ENCODE measurements around the gene AOX1. TPM values are rescaled to one million over a fixed set of nuclear protein-coding genes. Genes with fewer than 3 reads are reported as not detected.

AOX1 gene
- total and polyA plus RNA-seq, 7 donors = 1.6 to 65.5 (median 27.0) TPM

DNA sequence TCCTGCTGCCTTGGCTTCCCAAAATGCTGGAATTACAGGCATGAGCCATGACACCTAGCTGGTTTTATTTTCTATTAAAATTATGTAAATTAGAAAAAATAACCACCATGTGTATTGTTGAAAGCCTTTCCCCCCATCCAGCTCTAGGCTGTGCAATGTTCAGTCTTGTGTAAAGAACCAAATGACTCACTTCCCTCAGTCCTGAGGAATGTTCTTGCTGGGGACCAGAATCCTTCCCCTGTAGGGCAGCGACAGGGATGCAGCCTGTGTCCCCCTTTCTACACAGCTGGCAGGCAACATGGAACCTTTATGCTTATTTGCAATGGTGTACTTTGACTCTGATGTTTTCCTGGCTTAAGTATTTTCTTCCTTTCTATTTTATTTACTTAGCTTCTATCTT, 29.4 kb downstream of the AOX1 start:
- WGBS, 2 donors = 90 to 93% methylated on average over 1 of the region's 1 CpG
- no peak overlapping the region for H3K4me3 ChIP-seq
- no peaks in the 10 kb centered on the region for H3K27me3 ChIP-seq
- H3K27ac ChIP-seq = no peak overlapping the region
- H3K4me1 ChIP-seq = no peaks in the 10 kb centered on the region
- no peaks in the 10 kb centered on the region for H3K9me3 ChIP-seq
- intact Hi-C loops (cut with DNase I) = no loop called here
- DNase-seq = no peak
- no peak for TF ChIP-seq POLR2A (IDR thresholded peaks at IDR 0.05)
- TF ChIP-seq POLR2AphosphoS5 (IDR thresholded peaks at IDR 0.05) = no peak
- TF ChIP-seq EP300 (IDR thresholded peaks at IDR 0.05) = no peak
- TF ChIP-seq, protein P1, sequence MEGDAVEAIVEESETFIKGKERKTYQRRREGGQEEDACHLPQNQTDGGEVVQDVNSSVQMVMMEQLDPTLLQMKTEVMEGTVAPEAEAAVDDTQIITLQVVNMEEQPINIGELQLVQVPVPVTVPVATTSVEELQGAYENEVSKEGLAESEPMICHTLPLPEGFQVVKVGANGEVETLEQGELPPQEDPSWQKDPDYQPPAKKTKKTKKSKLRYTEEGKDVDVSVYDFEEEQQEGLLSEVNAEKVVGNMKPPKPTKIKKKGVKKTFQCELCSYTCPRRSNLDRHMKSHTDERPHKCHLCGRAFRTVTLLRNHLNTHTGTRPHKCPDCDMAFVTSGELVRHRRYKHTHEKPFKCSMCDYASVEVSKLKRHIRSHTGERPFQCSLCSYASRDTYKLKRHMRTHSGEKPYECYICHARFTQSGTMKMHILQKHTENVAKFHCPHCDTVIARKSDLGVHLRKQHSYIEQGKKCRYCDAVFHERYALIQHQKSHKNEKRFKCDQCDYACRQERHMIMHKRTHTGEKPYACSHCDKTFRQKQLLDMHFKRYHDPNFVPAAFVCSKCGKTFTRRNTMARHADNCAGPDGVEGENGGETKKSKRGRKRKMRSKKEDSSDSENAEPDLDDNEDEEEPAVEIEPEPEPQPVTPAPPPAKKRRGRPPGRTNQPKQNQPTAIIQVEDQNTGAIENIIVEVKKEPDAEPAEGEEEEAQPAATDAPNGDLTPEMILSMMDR (IDR thresholded peaks at IDR 0.05) = no peak
- H3K36me3 ChIP-seq = peaks cover 0 to 9% (median 0%) of the 10 kb centered on the region in 4 donors

DNA sequence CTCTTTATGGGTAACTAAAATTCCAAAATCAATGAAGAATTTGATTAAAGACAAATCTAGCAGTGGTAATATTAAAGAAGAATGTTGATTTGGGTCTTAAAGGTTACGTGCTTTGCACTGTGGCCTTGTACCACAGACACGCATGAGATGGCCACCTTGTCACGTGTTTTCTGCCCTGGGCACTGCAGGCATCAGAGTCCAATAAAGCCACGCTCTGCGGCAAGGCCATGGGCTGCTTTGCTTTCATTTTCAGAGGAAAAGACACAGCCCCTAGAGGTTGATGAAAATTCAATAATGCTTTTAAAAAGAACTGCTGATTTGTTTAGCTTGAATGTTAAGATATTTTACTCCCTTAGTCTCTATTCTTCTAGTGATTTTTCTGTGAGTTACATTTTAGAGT, 30.4 kb downstream of the AOX1 start:
- Histone ChIP-seq H3K4me3 (no peak overlapping the region), H3K9me3 (no peaks in the 10 kb centered on the region), H3K4me1 (no peaks in the 10 kb centered on the region), H3K27me3 (no peaks in the 10 kb centered on the region), H3K36me3 (peaks cover 0 to 8% (median 0%) of the 10 kb centered on the region in 4 donors), H3K27ac (peak overlapping the region in 2 of 4 donors; percentile 13 to 31)
- TF ChIP-seq POLR2A (IDR thresholded peaks at IDR 0.05) (no peak), EP300 (IDR thresholded peaks at IDR 0.05) (no peak), POLR2AphosphoS5 (IDR thresholded peaks at IDR 0.05) (no peak)
- TF ChIP-seq, protein P1 (IDR thresholded peaks at IDR 0.05) = no peak
- intact Hi-C loops (cut with DNase I) = no loop called here
- 81 to 89% methylated on average over 5 of the region's 5 CpGs for WGBS, 2 donors
- no peak for DNase-seq

DNA sequence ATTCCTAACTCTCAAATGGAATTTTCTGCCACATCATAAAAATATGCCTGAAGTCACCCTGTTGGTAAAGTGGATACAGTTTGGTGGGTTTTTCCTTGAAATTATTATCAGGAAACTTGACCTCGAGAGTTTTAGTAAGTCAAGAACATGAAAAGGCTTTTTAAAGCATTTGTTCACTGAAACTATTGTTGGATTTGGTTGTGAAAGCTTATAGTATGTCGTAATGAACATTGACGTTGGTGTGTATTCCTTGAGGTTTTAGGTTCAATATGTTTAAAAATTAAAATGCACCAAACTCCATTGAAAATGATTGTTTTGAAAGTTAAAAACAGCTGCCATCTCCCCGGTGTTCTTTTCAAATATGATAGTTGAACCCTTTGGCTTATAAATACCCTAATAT, 30.8 kb downstream of the AOX1 start:
- no peaks in the 10 kb centered on the region for H3K27me3 ChIP-seq
- WGBS, 2 donors = 85 to 88% methylated on average over 4 of the region's 4 CpGs
- no peaks in the 10 kb centered on the region for H3K4me1 ChIP-seq
- no peaks in the 10 kb centered on the region for H3K9me3 ChIP-seq
- TF ChIP-seq EP300 (IDR thresholded peaks at IDR 0.05) (no peak), POLR2AphosphoS5 (IDR thresholded peaks at IDR 0.05) (no peak), POLR2A (IDR thresholded peaks at IDR 0.05) (no peak)
- TF ChIP-seq, protein P1 (IDR thresholded peaks at IDR 0.05) = no peak
- H3K36me3 ChIP-seq = peaks cover 0 to 4% (median 0%) of the 10 kb centered on the region in 4 donors
- H3K27ac ChIP-seq = peak overlapping the region in 2 of 4 donors; percentile 13 to 31
- H3K4me3 ChIP-seq = no peak overlapping the region
- no peak for DNase-seq
- intact Hi-C loops (cut with DNase I) = no loop called here

DNA sequence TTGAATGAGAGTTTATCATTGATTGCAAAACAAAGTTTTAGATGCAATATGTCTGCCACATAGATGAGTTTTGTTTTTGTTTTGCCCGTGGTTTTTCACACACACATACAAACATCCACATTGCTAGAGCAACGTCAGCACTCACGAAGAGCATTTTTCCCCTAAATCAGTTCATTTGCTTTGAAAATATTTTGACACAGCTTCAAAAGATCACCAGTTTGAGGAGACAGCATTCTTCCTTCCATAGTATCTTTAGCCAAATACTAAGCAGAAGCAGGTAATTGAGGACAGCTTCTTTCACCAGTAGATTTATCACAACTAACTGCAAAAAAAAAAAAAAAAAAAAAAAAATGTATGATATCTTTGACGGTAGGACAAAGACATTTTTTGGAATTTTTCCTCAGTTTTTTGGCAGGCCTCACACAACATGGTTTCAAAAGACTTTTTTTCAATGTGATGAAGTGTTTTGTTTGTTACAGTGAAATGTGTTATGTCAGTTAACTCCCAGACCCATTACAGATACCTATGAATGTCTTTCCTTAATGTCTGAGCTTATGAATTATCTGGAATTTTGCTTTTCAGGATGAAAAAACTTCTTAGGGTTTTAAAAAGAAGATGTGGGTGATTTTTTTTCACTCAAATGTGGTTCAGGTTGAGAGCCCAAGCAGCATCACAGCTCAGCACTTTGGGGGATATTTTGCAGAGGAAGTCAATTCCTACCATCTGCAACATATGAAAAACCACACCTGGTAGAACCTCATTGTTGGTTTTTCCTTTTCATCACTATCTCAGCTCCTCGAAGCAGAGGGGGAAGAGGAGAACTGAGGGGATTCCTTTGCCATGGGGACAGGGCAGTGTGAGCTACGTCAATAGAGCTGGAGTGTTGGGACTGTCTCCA, 31.6 kb downstream of the AOX1 start:
- WGBS, 2 donors = 66 to 76% methylated on average over 6 of the region's 6 CpGs
- Histone ChIP-seq H3K4me1 (no peaks in the 10 kb centered on the region), H3K4me3 (no peak overlapping the region), H3K27ac (no peak overlapping the region), H3K36me3 (no peaks in the 10 kb centered on the region), H3K9me3 (no peaks in the 10 kb centered on the region), H3K27me3 (no peaks in the 10 kb centered on the region)
- intact Hi-C loops (cut with DNase I) = no loop called here
- TF ChIP-seq EP300 (IDR thresholded peaks at IDR 0.05) (no peak), POLR2A (IDR thresholded peaks at IDR 0.05) (no peak), POLR2AphosphoS5 (IDR thresholded peaks at IDR 0.05) (no peak)
- TF ChIP-seq, protein P1 (IDR thresholded peaks at IDR 0.05) = no peak
- no peak for DNase-seq

Data from sigmoid colon (tissue), 7 donors.